GM12891 (cell line): Measurements from ENCODE around the gene SRCAP.

Experiments
- DNase-seq: peaks from one replicate; pipeline ENCODE4 v3.0.0; 2011; ENCODE audit warnings: low spot score; ENCODE audit not compliant: insufficient read length
- FAIRE-seq: peaks from 2 replicates; lab custom pipeline; 2011; peaks lifted over from hg19 to GRCh38; lab: Jason Lieb, UNC
- PAX5 ChIP-seq: IDR thresholded peaks from 2 replicates; pipeline ENCODE4 v1.6.1; 2011; ENCODE audit warnings: low read length, moderate library complexity, mild to moderate bottlenecking; ENCODE audit not compliant: insufficient read depth, severe bottlenecking
- POLR2A ChIP-seq: IDR thresholded peaks from 2 replicates; pipeline ENCODE4 v1.6.1; 2011; ENCODE audit warnings: low read depth, low read length, control low read depth
- POLR2AphosphoS5 ChIP-seq: IDR thresholded peaks from 2 replicates; pipeline ENCODE4 v1.6.1; 2011; ENCODE audit warnings: low read depth, low read length, control low read depth
- POU2F2 ChIP-seq: IDR thresholded peaks from 2 replicates; pipeline ENCODE4 v1.6.1; 2011; ENCODE audit warnings: low read depth, mild to moderate bottlenecking, control low read depth, low read length, moderate library complexity
- SPI1 ChIP-seq: IDR thresholded peaks from 2 replicates; pipeline ENCODE4 v1.6.1; 2011; ENCODE audit warnings: low read depth, low read length, control low read depth
- TAF1 ChIP-seq: IDR thresholded peaks from 2 replicates; pipeline ENCODE4 v1.6.1; 2011; ENCODE audit warnings: low read depth, low read length, control low read depth

Gene SRCAP

GRCh38 chr16:30656388-30656787, 42.6 kb upstream of the SRCAP start:
- FAIRE-seq = no peak
- TF ChIP-seq PAX5 = no peak
- TF ChIP-seq POLR2A = no peak
- no peak for TF ChIP-seq POU2F2
- TF ChIP-seq TAF1 = no peak
- TF ChIP-seq SPI1 = no peak
- no peak for TF ChIP-seq POLR2AphosphoS5
- no peak for DNase-seq

GRCh38 chr16:30656974-30657865, 41.8 kb upstream of the SRCAP start:
- TF ChIP-seq SPI1 (no peak), POLR2A (no peak; the same call in 1 of the 2 replicates), POU2F2 (no peak)
- peak; percentile 35 for FAIRE-seq
- DNase-seq = no peak

- FAIRE-seq (peak; percentile 98), DNase-seq (peak; percentile 86)
- TF ChIP-seq PAX5 (peak; percentile 45), POLR2AphosphoS5 (peak; percentile 86), POLR2A (peak; percentile 79), POU2F2 (0 out of 2 replicates have a peak, but pooled peaks have one; percentile 25), SPI1 (peak; percentile 63), TAF1 (peak; percentile 60)
Observed at GRCh38 chr16:30657866-30658730, 40.9 kb upstream of the SRCAP start, which contains the start of gene FBRS. Gene FBRS, plus strand, starts transcription at chr16:30658431. Its CDS starts 1,088 bp downstream, at chr16:30659519.

- DNase-seq = peak; percentile 70
- TF ChIP-seq POLR2A (peak; percentile 33; the same call in 1 of the 2 replicates), SPI1 (peak; percentile 79), TAF1 (peak; percentile 7; the same call in 1 of the 2 replicates), POU2F2 (no peak), PAX5 (peak; percentile 39), POLR2AphosphoS5 (peak; percentile 30; the same call in 1 of the 2 replicates)
- FAIRE-seq = no peak
Observed at GRCh38 chr16:30658731-30659506, 40.1 kb upstream of the SRCAP start.

- DNase-seq (no peak), FAIRE-seq (peak; percentile 70)
Observed at GRCh38 chr16:30659507-30660423, 39.2 kb upstream of the SRCAP start.

GRCh38 chr16:30660424-30661261, 38.3 kb upstream of the SRCAP start:
- FAIRE-seq = peak; percentile 13
- no peak for DNase-seq
- peak; percentile 51; the same call in 1 of the 2 replicates for TF ChIP-seq SPI1
- TF ChIP-seq PAX5 = no peak
- no peak for TF ChIP-seq POLR2AphosphoS5
- TF ChIP-seq TAF1 = no peak
- no peak for TF ChIP-seq POU2F2
- TF ChIP-seq POLR2A = peak; percentile 51; the same call in 1 of the 2 replicates

More at GRCh38 chr16:30659507-30660423, 39.2 kb upstream of the SRCAP start:
- TF ChIP-seq POLR2A = no peak
- TF ChIP-seq TAF1 = 0 out of 2 replicates have a peak, but pooled peaks have one; percentile 16

- FAIRE-seq (no peak), DNase-seq (no peak)
- TF ChIP-seq TAF1 (no peak), SPI1 (no peak), POU2F2 (no peak), POLR2AphosphoS5 (no peak), POLR2A (no peak), PAX5 (no peak)
Observed at GRCh38 chr16:30662449-30662848, 36.5 kb upstream of the SRCAP start.

- DNase-seq = no peak
- no peak for FAIRE-seq
- no peak for TF ChIP-seq POLR2AphosphoS5
Observed at GRCh38 chr16:30663038-30663437, 35.9 kb upstream of the SRCAP start.
